Body of pancreas (tissue), 4 donors: ENCODE results near the gene IMPG2. TPM values are rescaled to one million over a fixed set of nuclear protein-coding genes. Genes with fewer than 3 reads are reported as not detected.

ENCODE experiments used
- ATAC-seq: fragments of 150-250 bp; one replicate; pipeline ENCODE4 v1.9.1; 2016
- DNase-seq, 4 donors: peaks; one replicate each; pipeline ENCODE4 v3.0.0-alpha.2; 2019
- H3K27ac ChIP-seq, 4 donors: fragments of 200-600 bp; sonication (generic); 1 replicate in 3 of 4; 2 replicates in 1 of 4; pipeline versions ENCODE4 v1.5.1 to v1.6.1; 2016 to 2019; ENCODE audit warnings: mild to moderate bottlenecking in 1 of 4, mixed read lengths in 1 of 4, moderate library complexity in 1 of 4
- H3K27me3 ChIP-seq, 2 donors: fragments of 200-600 bp; sonication (generic); one replicate each; pipeline ENCODE4 v1.6.0; 2016; ENCODE audit warnings: mild to moderate bottlenecking in 1 of 2
- H3K36me3 ChIP-seq, 2 donors: fragments of 200-600 bp; sonication (generic); replicated peaks in 1 of 2; 2 replicates each; pipeline ENCODE4 v1.5.1; 2016; ENCODE audit warnings: low read depth in 2 of 2; ENCODE audit not compliant: insufficient read depth in 1 of 2
- H3K4me1 ChIP-seq: fragments of 200-600 bp; sonication (generic); one replicate; pipeline ENCODE4 v1.6.0; 2016
- H3K4me3 ChIP-seq, 2 donors: fragments of 200-600 bp; sonication (generic); 1 replicate in 1 of 2; 2 replicates in 1 of 2; pipeline ENCODE4 v1.5.1; 2016 to 2019
- H3K9me3 ChIP-seq, 3 donors: fragments of 200-600 bp; sonication (generic); 1 replicate in 2 of 3; 2 replicates in 1 of 3; pipeline ENCODE4 v1.5.1; 2016
- POLR2A ChIP-seq, 3 donors: fragments of 450-650 bp; IDR thresholded peaks; one replicate each; pipeline ENCODE4 v1.6.1; 2016; ENCODE audit warnings: antibody characterized with exemption in 3 of 3, mild to moderate bottlenecking in 2 of 3
- WGBS, 2 donors: methylation state at CpG; one replicate each; pipeline ENCODE4 v1.1.5; 2017; 5-methylcytosine and 5-hydroxymethylcytosine counted together
- intact Hi-C: fragments of 100-400 bp; cut with DNase I; formaldehyde crosslinking; loops from one replicate; pipeline ENCODE4 v1.15.1; 2023
- total RNA-seq, 2 donors: library from RNA; depleted of rRNA; stranded (reverse); fragments of >200 nt; gene quantifications; one replicate each; pipeline ENCODE4 v1.1.0, GENCODE V29; 2016
- TF ChIP-seq, protein P1 (sequence below), 7 experiments: fragments of 450-650 bp in 4 of 7; fragments of 200-600 bp in 3 of 7; sonication (generic) in 3 of 7; IDR thresholded peaks; one replicate each; pipeline ENCODE4 v1.5.1; 2016 to 2019; ENCODE audit warnings: antibody characterized with exemption in 7 of 7

Gene IMPG2
- total RNA-seq, 2 donors from 2014 or later: 0.26 to 0.33 TPM

DNA sequence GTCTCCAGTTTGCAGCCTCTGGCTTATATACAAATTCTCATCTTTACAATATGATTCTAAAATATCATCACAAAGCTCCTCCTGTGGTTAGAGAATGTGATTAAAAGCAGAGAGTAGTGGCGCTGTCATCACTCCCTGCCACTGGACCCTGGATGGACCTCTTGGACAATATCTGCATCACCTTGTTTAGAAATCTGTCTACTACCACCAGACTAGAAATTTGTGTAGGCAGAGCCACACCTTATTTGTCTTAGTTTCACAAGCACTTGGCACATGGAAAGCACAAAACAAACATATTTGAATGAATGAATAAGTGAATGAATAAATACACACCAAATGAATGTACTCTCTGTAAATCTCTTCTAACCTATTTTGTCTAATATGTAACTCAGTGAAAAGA lies 68.1 kb downstream of the IMPG2 start:
- ATAC-seq: no peak
- no peak for DNase-seq
- TF ChIP-seq, protein P1, sequence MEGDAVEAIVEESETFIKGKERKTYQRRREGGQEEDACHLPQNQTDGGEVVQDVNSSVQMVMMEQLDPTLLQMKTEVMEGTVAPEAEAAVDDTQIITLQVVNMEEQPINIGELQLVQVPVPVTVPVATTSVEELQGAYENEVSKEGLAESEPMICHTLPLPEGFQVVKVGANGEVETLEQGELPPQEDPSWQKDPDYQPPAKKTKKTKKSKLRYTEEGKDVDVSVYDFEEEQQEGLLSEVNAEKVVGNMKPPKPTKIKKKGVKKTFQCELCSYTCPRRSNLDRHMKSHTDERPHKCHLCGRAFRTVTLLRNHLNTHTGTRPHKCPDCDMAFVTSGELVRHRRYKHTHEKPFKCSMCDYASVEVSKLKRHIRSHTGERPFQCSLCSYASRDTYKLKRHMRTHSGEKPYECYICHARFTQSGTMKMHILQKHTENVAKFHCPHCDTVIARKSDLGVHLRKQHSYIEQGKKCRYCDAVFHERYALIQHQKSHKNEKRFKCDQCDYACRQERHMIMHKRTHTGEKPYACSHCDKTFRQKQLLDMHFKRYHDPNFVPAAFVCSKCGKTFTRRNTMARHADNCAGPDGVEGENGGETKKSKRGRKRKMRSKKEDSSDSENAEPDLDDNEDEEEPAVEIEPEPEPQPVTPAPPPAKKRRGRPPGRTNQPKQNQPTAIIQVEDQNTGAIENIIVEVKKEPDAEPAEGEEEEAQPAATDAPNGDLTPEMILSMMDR (IDR thresholded peaks at IDR 0.05): no peak
- no peak for TF ChIP-seq POLR2A (IDR thresholded peaks at IDR 0.05)
- WGBS, 2 donors: 73 to 81% methylated on average over 1 of the region's 1 CpG
- Histone ChIP-seq H3K27ac (no peak overlapping the region), H3K4me1 (no peaks in the 10 kb centered on the region), H3K27me3 (no peaks in the 10 kb centered on the region), H3K9me3 (no peaks in the 10 kb centered on the region), H3K36me3 (no peaks in the 10 kb centered on the region), H3K4me3 (no peak overlapping the region)
- intact Hi-C loops: no loop called here

DNA sequence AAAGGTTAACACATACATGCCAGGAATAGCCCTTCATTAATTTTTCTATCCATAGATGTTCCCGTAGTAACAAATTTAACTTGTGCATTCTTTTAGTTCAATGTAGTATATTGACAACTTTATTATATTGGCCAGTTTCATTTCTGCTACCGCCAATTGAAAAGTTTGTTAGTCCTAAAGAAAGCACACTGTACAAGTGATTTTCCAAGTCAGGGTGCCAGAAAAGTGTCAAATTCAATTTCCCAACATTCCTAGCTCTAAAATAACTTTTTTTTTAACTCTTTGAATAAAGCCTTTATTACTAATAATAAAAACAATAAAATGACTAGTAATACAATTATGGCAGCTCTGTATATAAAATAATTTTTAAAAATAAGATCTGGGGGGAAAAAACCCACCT lies 68.9 kb downstream of the IMPG2 start:
- Histone ChIP-seq H3K4me1 (no peaks in the 10 kb centered on the region), H3K27ac (no peak overlapping the region), H3K4me3 (no peak overlapping the region), H3K36me3 (no peaks in the 10 kb centered on the region), H3K9me3 (no peaks in the 10 kb centered on the region), H3K27me3 (no peaks in the 10 kb centered on the region)
- intact Hi-C loops: no loop called here
- WGBS, 2 donors: 69 to 71% methylated on average over 2 of the region's 2 CpGs
- no peak for DNase-seq
- TF ChIP-seq, protein P1 (IDR thresholded peaks at IDR 0.05): no peak
- no peak for TF ChIP-seq POLR2A (IDR thresholded peaks at IDR 0.05)
- no peak for ATAC-seq

DNA sequence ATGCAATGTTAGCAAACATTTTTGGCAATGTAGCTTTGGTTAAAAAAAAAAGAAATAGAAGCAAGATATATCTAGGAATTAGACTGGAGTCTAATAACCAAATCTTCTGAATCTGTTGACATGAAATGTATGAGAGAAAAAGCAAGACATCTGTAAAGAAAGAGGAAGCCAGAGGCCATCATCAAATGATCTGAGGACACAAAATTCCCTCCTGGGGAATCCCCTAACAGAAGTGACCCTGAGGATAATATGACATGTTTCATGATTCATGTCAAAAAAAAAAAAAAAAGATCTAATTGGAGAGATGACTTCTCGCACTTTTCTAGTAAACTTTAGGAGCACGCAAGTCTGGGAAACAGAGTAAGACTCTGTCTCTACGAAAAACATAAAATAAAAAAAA lies 70.9 kb downstream of the IMPG2 start:
- Histone ChIP-seq H3K27me3 (no peaks in the 10 kb centered on the region), H3K4me1 (no peaks in the 10 kb centered on the region), H3K9me3 (no peaks in the 10 kb centered on the region), H3K36me3 (no peaks in the 10 kb centered on the region), H3K27ac (no peak overlapping the region), H3K4me3 (no peak overlapping the region)
- TF ChIP-seq, protein P1 (IDR thresholded peaks at IDR 0.05): no peak
- TF ChIP-seq POLR2A (IDR thresholded peaks at IDR 0.05): no peak
- no peak for DNase-seq
- WGBS, 2 donors: 81 to 82% methylated on average over 3 of the region's 3 CpGs
- intact Hi-C loops: no loop called here
- ATAC-seq: no peak

DNA sequence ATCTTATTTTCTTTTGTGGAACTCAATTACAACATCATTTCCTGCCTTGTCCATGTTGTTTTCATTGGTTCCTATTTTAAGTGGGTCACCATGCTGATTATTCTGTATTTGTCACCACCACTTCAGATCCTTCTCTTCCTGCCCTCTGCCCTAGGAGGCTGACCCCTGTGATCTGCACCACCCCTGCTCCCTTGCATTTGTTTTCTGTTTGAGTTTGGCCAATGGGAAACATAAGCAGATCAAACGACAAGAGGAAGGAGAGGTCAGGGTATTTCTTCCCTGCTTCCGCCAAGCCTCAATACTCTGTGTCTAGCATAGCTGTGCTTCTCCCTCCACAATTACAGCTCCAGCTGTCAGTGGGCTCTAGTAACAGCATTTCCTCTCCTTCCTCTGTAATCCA lies 71.6 kb downstream of the IMPG2 start:
- Histone ChIP-seq H3K9me3 (no peaks in the 10 kb centered on the region), H3K27me3 (no peaks in the 10 kb centered on the region), H3K4me1 (no peaks in the 10 kb centered on the region), H3K4me3 (no peak overlapping the region), H3K27ac (no peak overlapping the region), H3K36me3 (no peaks in the 10 kb centered on the region)
- no peak for DNase-seq
- TF ChIP-seq, protein P1 (IDR thresholded peaks at IDR 0.05): no peak
- no peak for TF ChIP-seq POLR2A (IDR thresholded peaks at IDR 0.05)
- WGBS, 2 donors: 53 to 69% methylated on average over 2 of the region's 2 CpGs
- no peak for ATAC-seq
- intact Hi-C loops: no loop called here

DNA sequence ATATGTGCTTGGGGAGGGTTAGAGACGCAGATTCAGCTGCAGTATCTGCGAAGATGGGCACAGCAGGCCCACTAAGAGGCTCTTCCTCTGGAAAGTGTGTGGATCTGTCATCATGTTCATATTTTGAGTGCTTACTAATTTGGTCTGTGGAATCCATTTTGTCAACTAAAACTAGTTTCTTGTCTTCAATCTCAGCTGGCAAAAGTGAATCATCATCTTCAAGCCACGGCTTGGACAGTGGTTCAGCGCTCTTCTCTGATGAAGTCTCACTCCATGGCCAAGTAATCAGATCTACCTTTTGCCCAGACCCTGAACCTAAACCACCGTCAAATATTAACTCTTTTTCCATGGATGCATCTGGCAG lies 76.2 kb downstream of the IMPG2 start:
- 85 to 91% methylated on average over 5 of the region's 5 CpGs for WGBS, 2 donors
- H3K27me3 ChIP-seq: no peaks in the 10 kb centered on the region
- intact Hi-C loops: no loop called here
- no peak for ATAC-seq
- no peak overlapping the region for H3K27ac ChIP-seq
- H3K9me3 ChIP-seq: no peaks in the 10 kb centered on the region
- no peak overlapping the region for H3K4me3 ChIP-seq
- no peaks in the 10 kb centered on the region for H3K36me3 ChIP-seq
- no peaks in the 10 kb centered on the region for H3K4me1 ChIP-seq
- DNase-seq: no peak
- TF ChIP-seq, protein P1 (IDR thresholded peaks at IDR 0.05): no peak
- no peak for TF ChIP-seq POLR2A (IDR thresholded peaks at IDR 0.05)
